Limb (tissue), 2 donors: ENCODE measurements around the gene ABHD14A.

Experiments used
- DNase-seq, 2 donors: peaks; one replicate each; pipeline ENCODE4 v3.0.0-alpha.2; 2016; ENCODE audit errors: extremely low spot score in 2 of 2

The ABHD14A gene

DNA sequence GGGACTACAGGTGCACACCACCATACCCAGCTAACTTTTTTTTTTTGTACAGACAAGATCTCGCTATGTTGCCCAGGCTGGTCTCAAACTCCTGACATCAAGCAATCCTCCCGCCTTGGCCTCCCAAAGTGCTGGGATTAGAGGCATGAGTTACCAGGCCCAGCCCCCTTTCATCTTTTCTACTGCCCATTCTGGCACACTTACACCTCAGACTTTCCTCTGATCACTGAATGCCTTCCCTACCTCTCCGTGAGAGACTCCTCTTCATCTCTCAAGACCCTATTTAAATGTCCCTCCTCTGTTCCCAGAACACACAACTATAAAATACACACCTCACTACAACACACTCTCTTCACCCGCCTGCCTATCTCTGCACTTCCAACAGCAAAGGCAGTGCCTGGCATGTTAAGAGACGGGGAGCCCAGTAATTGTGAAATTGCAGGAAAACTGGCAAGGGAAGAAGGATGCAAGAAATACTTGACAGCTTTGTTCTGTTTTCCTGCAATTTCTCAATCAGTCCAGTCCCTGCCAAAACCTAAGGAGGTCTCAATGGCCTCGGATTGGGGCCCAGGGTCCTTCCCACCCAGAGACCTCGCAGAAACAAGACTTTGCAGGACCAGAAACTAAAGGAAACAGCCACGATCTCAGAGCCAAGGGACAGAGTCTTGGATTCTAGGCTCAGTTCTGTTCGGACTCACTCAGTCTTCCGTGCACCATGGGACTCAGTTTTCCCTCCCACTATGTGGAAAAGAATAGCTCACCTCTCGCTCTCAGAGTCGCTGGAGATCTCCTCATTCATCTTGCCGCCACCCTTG, 34.0 kb upstream of the ABHD14A start:
- no peak for DNase-seq

DNA sequence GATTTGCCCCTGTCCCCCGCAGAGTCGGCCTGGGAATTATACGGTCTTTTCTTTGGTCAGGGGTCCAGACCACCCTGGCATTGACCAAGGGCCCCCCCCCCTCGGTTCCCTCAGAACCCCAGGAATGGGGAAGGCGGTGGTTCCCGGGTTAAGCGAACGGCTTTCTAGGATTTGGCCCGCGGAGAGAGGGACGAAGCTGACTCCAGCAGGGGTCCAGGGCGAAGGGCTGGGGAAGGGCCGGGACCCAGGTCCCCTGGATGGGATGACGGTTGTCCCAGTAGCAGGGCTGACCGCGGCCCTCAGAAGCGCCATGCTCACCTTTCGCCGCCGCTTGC, 33.4 kb upstream of the ABHD14A start:
- DNase-seq, result no peak

DNA sequence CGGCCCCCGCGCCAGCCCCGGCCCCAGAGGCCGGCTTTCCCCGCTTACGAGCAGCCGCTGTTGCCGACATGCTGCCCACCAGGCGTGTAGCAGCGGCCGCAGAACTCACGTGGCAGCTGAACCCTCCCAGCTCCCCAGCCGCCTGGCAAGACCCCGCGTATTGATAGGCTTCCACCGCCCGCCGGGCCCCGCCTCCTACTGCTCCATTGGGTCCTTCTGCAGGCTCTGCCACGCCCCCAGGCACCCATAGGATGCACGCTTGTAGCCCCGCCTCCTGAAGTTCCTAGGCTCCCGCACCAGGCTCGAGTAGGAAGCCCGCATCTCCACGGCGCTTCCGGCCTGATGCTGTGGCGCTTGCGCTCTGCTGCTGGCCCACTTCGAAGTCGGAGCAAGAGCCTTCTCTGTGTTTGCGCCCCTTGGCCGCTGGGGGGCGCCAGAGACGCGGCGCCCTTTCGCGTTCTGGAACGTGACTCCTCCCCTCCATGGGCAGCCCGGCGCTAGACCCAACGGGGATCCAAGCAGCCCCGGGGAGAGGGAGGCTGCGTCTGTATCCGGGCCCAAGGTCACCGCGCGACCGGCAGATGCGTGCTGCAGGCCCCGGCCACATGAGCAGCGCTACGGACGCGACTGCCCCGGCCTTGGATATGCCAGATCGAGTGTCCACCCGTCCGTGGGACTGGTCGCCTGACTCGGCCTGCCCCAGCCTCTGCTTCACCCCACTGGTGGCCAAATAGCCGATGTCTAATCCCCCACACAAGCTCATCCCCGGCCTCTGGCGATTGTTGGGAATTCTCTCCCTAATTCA, 32.9 kb upstream of the ABHD14A start, which contains the start of the genes PARP3 and RRP9:
TSS of gene PARP3 (plus strand) at position 566 of the 805 bp plus-strand sequence. CDS start 993 bp downstream, outside the sequence.
TSS of gene RRP9 (minus strand) at position 107 of the 805 bp plus-strand sequence. CDS start at position 70, 37 bp downstream.
- DNase-seq, result peak; percentile 99 to 100

GRCh38 chr3:51942603-51943450, 32.0 kb upstream of the ABHD14A start:
- DNase-seq, result peak in 1 of 2 donors; percentile 42

DNA sequence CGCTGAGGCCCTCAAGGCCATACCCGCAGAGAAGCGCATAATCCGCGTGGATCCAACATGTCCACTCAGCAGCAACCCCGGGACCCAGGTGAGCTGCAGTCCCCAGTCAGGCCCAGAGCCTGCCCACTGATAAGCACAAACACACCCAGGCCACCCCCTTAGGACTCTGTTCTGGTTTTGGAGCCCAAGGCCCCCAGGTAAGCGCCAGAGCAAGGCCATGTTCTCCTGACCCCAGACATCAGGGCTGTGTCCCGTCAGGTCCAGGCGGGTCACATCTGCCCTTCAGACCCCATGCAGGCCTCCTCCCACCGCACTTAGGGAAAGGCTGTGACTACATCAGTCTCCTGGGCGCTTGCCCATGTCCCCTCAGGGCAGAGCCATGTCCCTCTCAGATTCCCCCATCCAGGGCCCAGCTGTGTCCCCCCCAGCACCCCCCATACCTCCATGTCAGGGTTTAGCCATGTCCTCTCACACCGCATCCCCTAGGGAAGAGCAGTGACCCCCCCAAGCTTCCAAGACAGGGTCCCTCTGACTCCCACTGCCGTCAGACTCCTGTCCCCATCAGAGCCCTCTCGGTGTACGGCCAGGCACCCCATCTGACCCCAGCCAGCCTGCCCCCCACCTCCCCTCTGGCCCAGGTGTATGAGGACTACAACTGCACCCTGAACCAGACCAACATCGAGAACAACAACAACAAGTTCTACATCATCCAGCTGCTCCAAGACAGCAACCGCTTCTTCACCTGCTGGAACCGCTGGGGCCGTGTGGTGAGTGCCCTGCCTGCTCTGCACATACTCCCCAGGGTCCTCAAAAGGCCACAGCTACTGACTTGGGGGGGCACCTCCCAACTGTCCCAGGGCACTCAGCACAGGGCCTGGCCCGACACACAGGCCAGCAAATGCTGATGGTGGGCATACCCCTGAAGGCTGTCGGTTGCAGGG, 31.1 kb upstream of the ABHD14A start:
- DNase-seq, result peak in 1 of 2 donors; percentile 36

DNA sequence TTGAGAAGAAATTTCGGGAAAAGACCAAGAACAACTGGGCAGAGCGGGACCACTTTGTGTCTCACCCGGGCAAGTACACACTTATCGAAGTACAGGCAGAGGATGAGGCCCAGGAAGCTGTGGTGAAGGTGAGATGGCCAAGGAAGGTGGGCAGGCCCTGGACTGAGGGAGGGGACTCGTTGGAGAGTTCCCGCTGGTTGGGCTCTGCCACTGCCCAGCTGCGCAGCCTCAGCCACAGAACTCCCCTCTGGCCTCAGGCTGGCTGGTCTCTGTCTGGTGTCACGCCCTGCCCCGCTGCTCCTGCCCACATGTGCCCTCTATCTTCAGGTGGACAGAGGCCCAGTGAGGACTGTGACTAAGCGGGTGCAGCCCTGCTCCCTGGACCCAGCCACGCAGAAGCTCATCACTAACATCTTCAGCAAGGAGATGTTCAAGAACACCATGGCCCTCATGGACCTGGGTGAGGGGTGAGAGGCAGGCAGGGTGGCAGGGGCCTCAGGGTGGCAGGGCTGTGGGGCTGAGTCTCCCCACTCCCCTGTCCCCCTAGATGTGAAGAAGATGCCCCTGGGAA, 30.3 kb upstream of the ABHD14A start:
- DNase-seq, result peak in 1 of 2 donors; percentile 16

DNA sequence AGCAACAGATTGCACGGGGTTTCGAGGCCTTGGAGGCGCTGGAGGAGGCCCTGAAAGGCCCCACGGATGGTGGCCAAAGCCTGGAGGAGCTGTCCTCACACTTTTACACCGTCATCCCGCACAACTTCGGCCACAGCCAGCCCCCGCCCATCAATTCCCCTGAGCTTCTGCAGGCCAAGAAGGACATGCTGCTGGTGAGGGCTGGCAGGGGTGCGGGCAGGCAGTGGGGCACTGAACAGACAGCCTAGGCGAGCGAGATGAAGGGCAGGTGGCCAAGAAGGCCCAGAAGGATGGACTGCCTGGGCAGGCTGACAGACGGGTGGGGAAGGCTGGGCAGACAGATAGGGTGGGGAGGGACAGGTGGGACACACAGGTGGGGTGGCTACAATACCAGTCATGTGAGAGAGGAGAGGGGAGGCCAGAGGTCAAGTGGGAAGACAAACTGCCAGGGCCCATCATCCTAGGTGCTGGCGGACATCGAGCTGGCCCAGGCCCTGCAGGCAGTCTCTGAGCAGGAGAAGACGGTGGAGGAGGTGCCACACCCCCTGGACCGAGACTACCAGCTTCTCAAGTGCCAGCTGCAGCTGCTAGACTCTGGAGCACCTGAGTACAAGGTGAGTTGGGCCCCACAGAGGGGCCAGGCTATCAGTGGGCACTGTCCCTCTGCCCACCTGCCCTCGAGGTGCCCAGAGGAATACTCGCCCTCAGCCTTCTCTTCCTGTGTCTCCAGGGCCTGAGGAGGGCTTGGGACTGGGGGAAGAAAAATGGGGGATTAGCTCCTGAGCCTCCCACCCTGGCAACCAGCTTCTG, 29.6 kb upstream of the ABHD14A start:
- peak in 1 of 2 donors; percentile 23 for DNase-seq

- DNase-seq, result peak in 1 of 2 donors; percentile 17
Measured at GRCh38 chr3:51945926-51946705, 28.7 kb upstream of the ABHD14A start.

DNA sequence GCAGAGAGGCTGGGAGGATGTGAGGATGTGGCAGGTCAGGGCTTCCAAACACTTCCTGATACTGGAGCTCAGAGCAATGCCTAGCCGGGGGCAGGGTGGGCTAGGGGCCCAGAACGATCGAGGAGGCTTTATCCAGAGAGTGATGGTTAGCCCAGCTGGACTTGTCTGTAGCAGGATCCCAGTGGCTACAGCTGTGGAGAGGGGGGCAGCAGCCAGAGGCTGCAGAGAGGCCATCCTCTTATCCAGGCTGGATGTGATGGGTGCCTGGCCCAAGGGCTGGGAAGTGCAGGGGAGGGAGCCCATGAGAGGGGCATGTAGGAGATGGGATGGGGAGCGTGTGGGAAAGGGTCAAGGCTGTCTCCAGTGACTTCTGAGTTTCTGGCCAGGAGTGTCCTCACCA, 28.1 kb upstream of the ABHD14A start:
- peak in 1 of 2 donors; percentile 14 for DNase-seq

- peak in 1 of 2 donors; percentile 18 for DNase-seq
Measured at GRCh38 chr3:51947215-51947900, 27.5 kb upstream of the ABHD14A start.

GRCh38 chr3:51948016-51948580, 26.8 kb upstream of the ABHD14A start:
- peak in 1 of 2 donors; percentile 13 for DNase-seq

DNA sequence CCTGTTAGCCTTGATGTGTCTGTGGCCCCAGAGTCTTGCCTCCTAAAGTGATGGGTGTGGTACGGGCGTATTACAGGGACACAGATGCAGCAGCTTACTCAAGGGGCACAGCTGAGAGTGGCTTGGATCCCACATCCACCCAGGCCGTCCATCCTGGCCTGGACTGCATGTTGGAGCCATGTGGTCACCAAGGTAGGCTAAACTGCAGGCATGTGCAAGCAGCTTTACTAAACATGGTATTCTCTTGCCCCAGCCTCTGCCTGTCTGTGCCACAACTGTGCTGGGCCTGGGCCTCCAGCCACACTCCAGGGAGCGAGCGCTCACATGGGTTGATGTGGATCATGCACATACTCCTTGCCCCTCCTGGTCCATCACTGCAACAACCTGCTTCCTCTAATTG, 25.7 kb upstream of the ABHD14A start:
- DNase-seq, result no peak

- no peak for DNase-seq
Measured at GRCh38 chr3:51950899-51951298, 24.0 kb upstream of the ABHD14A start.

DNA sequence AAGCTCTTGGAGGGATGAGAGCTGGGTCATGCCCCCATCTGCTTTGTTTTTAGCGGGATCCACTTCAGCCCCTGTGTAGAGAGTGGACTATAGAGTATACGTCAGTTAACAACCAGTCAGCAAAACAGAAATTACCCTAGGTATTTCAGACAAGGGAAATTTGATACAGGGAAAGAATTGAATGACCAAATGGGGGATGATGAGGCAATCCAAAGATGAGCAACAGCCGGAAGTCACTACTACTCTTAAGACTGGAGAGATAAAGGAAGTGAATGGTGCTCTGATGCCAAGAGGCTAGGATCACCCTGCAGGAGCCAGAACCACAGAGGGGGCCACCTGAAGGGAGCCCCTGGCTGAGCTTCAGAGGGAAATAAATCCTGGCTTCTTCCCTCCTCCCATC, 21.4 kb upstream of the ABHD14A start:
- no peak for DNase-seq

- no peak for DNase-seq
Measured at GRCh38 chr3:51954105-51954504, 20.8 kb upstream of the ABHD14A start.

GRCh38 chr3:51954713-51955112, 20.2 kb upstream of the ABHD14A start:
- DNase-seq, result no peak

GRCh38 chr3:51955175-51955892, 19.5 kb upstream of the ABHD14A start, which contains the start of gene GPR62:
Gene GPR62 (plus strand): TSS chr3:51955381. CDS start chr3:51955653, 272 bp downstream.
- DNase-seq, result no peak
